ENCODE results near the gene TMEM147. TPM values are rescaled to one million over a fixed set of nuclear protein-coding genes. Genes with fewer than 3 reads are reported as not detected.

TMEM147 gene
- total and polyA plus RNA-seq, 4 donors, result 18.1 to 97.4 (median 44.7) TPM

DNA sequence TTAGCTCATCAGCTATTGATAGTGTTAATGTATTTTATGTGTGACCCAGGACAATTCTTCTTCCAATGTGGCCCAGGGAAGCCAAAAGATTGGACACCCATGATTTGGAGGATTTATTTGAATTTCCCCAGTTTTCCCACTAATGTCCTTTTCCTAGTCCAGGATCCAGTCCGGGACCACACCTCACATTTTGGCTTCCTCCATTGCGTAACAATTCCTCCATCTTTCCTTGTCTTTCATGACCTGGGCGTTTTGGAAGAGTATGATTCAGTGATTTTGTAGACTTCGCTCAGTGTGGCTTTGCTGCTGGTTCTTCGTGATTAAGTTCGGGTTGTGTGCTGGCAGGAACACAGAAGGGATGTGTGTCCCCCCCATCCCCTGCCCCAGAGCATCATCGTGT, 21.3 kb downstream of the TMEM147 start:
- Histone ChIP-seq H3K36me3 (ENCODE audit: control insufficient read depth in 4 of 4, insufficient read depth in 3 of 4, low read depth in 1 of 4, low read length in 3 of 4) (no peaks in the 10 kb centered on the region), H3K9me3 (ENCODE audit: control insufficient read depth in 4 of 4, low read length in 3 of 4) (no peaks in the 10 kb centered on the region), H3K27me3 (ENCODE audit: control insufficient read depth in 4 of 4, insufficient read depth in 4 of 4, low read length in 3 of 4) (peaks cover 0 to 4% (median 0%) of the 10 kb centered on the region in 4 donors), H3K4me3 (ENCODE audit: low read depth in 1 of 3, low read length in 3 of 3) (no peak overlapping the region), H3K9ac (ENCODE audit: low read depth in 1 of 2, low read length in 2 of 2) (no peak overlapping the region), H3K4me1 (ENCODE audit: control insufficient read depth in 4 of 4, insufficient read depth in 4 of 4, low read length in 3 of 4) (no peaks in the 10 kb centered on the region), H3K27ac (ENCODE audit: low read depth in 1 of 2, low read length in 2 of 2) (no peak overlapping the region)
- 89% methylated on average over 7 of the region's 7 CpGs for whole genome bisulfite sequencing
- DNase-seq (ENCODE audit: low spot score), result no peak
- TF ChIP-seq FOXA2 (IDR thresholded peaks at IDR 0.05) (no peak), FOXA1 (IDR thresholded peaks at IDR 0.05) (no peak), GABPA (IDR thresholded peaks at IDR 0.05 in 1 of 2, conservative IDR thresholded peaks at IDR 0.05 in 1 of 2) (no peak), JUND (IDR thresholded peaks at IDR 0.05) (no peak), REST (IDR thresholded peaks at IDR 0.05) (no peak), RAD21 (IDR thresholded peaks at IDR 0.05) (no peak), YY1 (IDR thresholded peaks at IDR 0.05) (no peak), MAX (IDR thresholded peaks at IDR 0.05) (no peak), EGR1 (IDR thresholded peaks at IDR 0.05; ENCODE audit: low read depth in 2 of 2) (no peak), ZBTB33 (IDR thresholded peaks at IDR 0.05) (no peak), RXRA (IDR thresholded peaks at IDR 0.05) (no peak), TAF1 (conservative IDR thresholded peaks at IDR 0.05) (no peak), HNF4A (conservative IDR thresholded peaks at IDR 0.05) (no peak), SP1 (IDR thresholded peaks at IDR 0.05) (no peak)
- TF ChIP-seq, protein P1, sequence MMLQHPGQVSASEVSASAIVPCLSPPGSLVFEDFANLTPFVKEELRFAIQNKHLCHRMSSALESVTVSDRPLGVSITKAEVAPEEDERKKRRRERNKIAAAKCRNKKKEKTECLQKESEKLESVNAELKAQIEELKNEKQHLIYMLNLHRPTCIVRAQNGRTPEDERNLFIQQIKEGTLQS (IDR thresholded peaks at IDR 0.05), result no peak

DNA sequence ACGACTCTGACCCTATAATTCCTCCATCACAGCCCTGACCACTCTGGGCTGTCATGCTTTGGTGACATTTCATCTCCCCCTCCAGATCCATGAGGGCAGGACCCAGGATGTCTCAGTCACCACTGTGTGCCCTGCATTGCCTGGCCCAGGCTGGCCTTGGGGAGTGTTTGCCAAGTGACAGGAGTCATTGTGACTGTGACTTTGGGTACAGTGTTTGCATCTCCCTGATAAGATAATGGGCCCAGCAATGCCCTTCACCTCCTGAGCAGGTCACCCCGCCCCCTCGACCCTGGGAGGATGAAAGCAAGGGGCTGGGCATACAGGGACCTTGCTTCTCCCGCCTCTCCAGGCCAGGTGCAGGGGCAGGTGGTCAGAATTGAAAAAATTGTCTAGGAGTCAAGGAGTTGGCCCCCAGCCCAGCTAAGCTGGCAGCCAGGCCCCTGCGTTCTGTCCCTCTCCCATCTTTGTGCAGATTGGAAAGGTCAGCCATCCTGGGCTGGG, 23.9 kb downstream of the TMEM147 start:
- no peak overlapping the region for H3K27ac ChIP-seq (ENCODE audit: low read depth in 1 of 2, low read length in 2 of 2)
- WGBS, result 70% methylated on average over 5 of the region's 5 CpGs

More for the DNA sequence above, 23.9 kb downstream of the TMEM147 start:
- no peak overlapping the region for H3K4me3 ChIP-seq (ENCODE audit: low read depth in 1 of 3, low read length in 3 of 3)
- no peak overlapping the region for H3K9ac ChIP-seq (ENCODE audit: low read depth in 1 of 2, low read length in 2 of 2)
- peaks cover 0 to 4% (median 0%) of the 10 kb centered on the region in 4 donors for H3K27me3 ChIP-seq (ENCODE audit: control insufficient read depth in 4 of 4, insufficient read depth in 4 of 4, low read length in 3 of 4)
- H3K4me1 ChIP-seq (ENCODE audit: control insufficient read depth in 4 of 4, insufficient read depth in 4 of 4, low read length in 3 of 4), result peaks cover 0 to 5% (median 2%) of the 10 kb centered on the region in 4 donors
- no peaks in the 10 kb centered on the region for H3K36me3 ChIP-seq (ENCODE audit: control insufficient read depth in 4 of 4, insufficient read depth in 3 of 4, low read depth in 1 of 4, low read length in 3 of 4)
- TF ChIP-seq GABPA (IDR thresholded peaks at IDR 0.05 in 1 of 2, conservative IDR thresholded peaks at IDR 0.05 in 1 of 2), result no peak
- TF ChIP-seq FOXA1 (IDR thresholded peaks at IDR 0.05), result no peak
- no peak for TF ChIP-seq EGR1 (IDR thresholded peaks at IDR 0.05; ENCODE audit: low read depth in 2 of 2)
- no peak for TF ChIP-seq TAF1 (conservative IDR thresholded peaks at IDR 0.05)
- TF ChIP-seq REST (IDR thresholded peaks at IDR 0.05), result no peak
- TF ChIP-seq RAD21 (IDR thresholded peaks at IDR 0.05), result no peak
- no peak for TF ChIP-seq HNF4A (conservative IDR thresholded peaks at IDR 0.05)
- no peak for TF ChIP-seq HNF4G (IDR thresholded peaks at IDR 0.05)
- TF ChIP-seq, protein P1 (IDR thresholded peaks at IDR 0.05), result no peak
- no peaks in the 10 kb centered on the region for H3K9me3 ChIP-seq (ENCODE audit: control insufficient read depth in 4 of 4, low read length in 3 of 4)
- no peak for DNase-seq (ENCODE audit: low spot score)
